Stimulated activated CD8-positive, alpha-beta memory T cell treated with anti-CD3 and anti-CD28 coated beads, Interleukin-15, amount 100 ng/mL, for 1 hour (primary cell): ENCODE data around the gene TSPEAR.
"Not testable (repeated sequence)": the region's sequence is repeated elsewhere in the genome, so short reads cannot be mapped to it uniquely, and the experiment has no call there.

ENCODE experiments used
- DNase-seq: peaks from one replicate; pipeline ENCODE4 v3.0.0-alpha.2; 2020; ENCODE audit warnings: low read depth

The TSPEAR gene

DNA sequence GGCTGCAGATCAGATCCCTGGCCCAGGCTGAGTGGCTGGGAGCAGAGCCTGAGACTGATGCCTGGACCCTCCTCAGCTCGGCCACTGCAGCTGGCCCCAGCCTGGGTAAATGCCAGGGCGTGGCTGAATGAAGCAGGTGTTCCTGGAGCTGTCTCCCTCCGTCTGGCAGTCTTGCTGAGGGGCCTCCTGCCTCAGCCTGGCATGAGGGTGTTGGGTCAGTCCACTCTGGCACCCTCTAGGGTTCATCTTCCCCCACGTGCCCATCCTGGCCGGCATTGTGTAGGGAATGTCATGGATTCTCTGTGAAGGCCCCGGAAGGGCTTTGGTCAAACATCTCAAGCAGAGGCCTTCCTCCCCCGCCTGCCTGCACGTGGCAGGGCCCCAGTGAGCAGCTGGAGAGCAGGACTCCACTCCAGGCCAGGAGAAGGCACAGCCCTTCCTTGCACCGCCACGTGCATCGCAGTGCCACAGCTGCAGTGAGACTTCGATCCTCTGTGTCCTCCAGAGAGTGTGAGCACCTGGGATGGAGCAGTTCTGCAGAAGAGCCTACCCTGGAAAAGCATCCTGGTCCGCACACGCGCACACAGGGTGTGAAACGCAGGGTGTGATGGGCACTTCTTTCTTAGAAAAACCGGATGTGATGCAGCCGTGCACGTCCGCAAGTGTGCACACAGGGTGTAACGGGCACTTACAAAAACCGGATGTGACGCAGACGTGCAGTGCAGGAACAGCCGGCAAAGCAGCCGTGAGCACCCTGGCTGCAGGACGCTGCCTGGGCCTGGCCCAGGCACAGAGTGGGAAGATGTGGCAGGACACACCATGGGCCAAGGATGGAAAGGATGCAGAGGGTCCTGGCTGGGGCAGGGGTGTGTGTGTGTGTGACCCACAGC, 142.5 kb downstream of the TSPEAR start:
- DNase-seq: no peak

DNA sequence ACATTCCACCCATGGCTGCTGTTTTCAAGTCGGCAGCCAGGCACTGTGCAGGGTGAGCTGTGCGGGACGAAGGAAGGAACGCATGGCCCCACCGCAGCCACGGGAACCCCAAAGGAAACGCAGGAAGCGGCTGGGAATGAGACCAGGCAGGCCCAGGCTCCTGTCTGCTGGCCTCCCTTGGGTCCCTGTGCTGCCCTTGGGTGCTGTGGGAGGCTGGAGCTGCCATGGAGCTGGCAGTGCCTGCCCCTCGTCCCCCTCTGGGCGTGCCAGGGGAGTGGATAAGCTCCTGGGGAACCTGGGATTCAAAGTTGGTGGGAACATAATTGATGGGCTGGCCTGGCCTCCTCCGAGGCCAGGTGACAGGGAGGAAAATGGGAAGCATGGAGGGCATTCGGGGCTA, 143.1 kb downstream of the TSPEAR start:
- no peak for DNase-seq

DNA sequence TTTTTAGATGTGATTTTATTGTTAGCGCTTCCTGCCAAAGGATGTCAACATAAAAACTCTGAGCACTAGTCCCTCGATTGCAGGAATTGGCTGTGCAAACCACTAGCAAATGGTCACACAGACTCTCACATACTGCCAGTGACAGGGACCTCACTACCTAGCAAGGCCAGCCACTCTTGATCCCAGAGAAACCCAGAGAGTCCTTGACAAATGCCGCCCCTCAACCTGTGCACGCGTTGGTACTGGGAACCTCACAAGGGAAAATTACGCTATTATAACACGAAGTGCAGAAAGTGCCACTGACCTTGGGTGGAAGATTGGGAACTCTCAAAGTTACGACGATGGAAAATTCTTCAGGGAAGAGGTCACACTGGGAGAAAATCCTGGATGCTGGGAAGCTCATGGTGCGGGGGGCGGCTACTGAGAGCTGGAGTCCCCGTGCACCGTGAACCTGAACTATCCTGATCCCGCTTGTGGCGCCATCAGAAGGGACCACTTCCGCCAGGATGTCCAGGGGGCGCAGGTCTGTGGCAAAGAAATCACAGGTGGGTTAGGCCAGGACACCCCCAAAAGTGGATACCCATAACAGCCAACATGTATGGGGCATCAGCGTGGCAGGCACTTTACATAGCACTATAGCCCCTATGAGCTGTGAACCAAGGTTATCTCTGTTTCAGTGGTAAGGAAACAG, 143.7 kb downstream of the TSPEAR start:
- no peak for DNase-seq

DNA sequence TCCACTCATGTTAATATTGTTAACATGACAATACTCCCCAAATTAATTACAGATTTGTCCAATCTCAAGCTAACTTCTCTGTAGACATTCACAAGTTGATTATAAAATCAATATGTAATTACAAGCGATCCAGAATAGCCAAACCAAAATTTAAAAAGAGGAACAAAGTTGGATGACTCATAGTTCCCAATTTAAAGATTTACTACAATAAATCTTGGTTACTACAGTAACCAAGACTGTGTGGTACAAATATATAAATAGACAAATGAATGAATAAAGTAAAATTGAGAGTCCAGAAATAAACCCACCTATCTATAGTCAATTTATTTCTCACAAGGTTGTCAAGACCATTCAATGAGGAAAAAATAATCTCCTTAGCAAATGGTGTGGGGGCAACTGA, 145.0 kb downstream of the TSPEAR start:
- DNase-seq: no peak

GRCh38 chr21:44564886-44565598, 146.3 kb downstream of the TSPEAR start:
- DNase-seq: no peak

DNA sequence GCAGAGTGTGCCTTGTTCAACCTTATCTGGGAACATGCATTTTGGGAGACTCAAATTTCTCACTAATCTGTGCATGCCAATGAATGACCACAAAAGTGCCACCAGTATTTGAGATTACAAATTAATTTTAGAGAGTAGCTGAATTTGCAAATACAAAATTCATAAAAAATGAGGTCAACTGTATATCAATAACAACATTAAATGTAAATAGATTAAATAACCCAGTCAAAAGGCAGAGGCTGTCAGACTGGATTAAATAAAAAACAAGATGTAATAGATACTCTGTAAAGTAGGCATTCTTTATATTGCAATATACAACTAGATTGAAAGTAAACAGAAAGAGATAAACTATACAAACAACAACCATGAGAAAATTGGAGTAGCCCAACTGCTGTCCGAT, 147.3 kb downstream of the TSPEAR start:
- DNase-seq: no peak

DNA sequence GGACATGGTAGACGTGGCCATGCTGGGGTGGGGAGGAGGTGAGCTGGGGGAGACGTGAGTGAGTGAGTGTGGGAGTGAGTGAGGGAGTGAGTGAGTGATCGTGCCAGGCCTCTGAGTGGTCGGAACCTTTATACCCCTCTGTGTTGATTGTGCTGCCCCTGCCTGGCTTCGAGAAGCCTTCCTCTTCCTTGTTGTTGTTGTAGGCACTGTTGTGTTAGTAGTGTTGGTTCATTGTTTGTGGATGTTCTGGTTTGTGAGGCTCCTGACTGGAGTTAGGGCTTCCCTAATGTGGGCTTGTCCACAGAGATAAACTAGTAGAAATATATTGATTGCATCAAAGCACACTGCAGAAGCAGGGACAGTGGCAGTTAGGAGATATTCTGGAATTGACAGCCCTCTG, 152.7 kb downstream of the TSPEAR start, which contains the start of gene KRTAP10-3:
KRTAP10-3 (minus strand) TSS at position 101 of the 400 bp plus-strand sequence; CDS start at position 21, 80 bp downstream.
- DNase-seq: no peak

DNA sequence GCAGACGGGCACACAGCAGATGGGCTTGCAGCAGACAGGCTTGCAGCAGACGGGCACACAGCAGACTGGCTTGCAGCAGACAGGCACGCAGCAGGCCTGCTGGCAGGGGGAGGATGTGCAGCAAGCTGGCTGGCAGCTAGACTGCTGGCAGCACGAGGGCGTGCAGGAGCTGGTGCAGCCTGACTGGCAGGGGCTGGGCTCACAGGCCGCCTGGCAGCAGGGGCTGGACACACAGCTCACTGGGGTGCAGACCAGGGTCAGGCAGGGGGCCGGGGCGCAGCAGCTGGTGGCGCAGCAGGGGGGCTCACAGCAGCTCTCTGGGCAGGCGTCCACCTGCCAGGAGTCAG, 153.1 kb downstream of the TSPEAR start:
- not testable (repeated sequence) for DNase-seq

- no peak for DNase-seq
Observed at GRCh38 chr21:44557491-44558328, 153.7 kb downstream of the TSPEAR start.

- no peak for DNase-seq
Observed at GRCh38 chr21:44556879-44557278, 154.5 kb downstream of the TSPEAR start.

DNA sequence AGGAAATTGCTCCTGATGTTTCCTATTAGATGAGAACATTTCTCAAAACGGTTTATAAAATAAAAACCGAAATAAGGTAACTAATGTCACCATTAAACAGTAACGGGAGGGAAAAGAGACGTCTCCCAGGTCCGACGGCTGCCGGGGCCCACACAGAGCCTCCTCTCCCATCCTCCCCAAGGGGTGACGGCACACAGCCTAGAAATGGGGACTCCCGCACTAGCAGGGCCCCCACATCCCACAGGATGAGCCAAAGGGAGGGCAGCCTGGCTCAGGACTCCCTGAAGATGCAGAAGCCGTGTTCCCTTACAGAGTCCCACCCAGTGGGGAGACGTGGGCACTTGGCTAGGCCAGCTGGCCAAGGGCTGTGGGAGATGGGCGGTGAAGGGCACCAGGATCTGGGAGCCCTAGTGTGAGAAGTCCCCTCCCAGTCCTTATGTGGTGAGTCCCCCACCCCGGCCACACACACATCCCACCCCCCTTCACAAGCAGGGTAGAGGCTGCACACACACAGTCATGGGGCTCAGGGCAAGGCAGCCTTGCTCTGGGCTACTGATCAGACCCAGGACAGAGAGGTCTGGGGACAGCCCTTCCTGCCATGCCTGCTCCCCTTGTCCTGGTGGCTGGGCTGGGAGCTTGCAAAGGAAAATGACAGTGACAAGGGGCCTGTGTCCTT, 156.0 kb downstream of the TSPEAR start:
- DNase-seq: no peak

DNA sequence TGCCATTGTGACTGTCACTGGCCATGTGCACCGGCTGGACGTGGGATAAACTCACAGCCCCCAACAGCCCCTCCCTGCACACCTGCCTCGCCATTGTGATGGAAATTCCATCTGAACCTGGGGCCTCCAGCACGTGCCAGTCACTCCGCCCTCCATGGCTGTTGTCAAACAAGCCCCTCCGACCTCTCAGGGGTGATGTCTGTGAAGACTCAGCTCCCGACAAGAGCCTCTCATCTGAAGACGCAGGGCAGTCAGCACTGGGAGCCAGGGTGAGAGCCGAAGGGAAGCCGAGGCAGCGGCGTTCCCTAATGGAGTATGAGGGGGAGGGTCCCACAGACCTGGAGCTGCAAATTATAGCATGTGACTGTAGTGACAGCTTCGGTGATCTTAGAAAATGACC, 158.7 kb downstream of the TSPEAR start:
- DNase-seq: no peak

DNA sequence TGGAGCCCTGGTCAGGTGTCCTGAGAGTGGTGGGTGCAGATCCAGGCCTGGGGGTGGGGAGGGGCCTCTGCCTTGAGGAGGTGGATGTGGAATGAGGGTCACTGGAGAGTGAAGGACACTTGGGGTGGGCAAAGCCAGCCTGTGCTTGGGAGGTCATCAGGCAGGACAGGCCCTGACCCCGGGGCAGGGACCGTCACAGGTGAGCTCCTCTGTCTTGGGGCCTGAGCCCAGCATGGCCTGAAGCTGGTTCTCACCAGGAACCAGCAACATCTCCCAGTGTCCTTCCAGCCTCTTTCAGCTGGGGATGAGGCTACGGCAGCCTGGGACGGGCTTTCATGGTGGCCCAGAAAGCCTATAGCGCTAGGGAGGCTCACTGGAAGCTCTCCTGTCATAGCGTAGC, 159.2 kb downstream of the TSPEAR start:
- DNase-seq: no peak

DNA sequence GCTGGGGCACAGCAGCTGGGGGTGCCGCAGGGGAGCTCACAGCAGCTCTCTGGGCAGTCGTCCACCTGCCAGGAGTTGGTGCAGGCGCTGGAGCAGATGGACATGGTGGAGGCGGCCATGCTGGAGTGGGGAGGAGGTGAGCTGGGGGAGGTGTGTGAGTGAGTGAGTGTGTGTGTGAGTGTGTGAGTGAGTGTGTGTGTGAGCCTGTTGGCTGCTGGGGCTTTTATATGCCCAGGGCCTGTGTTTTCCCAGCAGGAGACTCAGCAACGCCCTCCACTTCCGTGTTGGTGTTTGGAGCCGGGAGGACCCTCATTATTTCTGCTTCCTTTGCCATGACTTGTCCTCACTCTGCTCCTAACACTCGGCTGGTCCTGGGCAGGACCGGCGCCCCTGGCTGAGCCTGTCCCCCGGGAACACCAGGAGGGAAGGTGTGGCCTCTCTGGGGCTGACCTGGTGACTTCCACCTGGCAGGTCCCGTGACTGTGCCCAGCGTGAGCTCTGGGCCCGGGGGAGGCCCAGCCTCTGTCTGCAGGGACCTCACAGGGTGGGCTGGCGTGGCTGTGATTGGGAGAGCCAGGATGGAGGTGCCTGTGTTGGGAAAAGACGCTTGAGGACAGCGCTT, 159.9 kb downstream of the TSPEAR start, which contains the start of gene KRTAP10-2:
KRTAP10-2 (minus strand) TSS at position 166 of the 622 bp plus-strand sequence; CDS start at position 119, 47 bp downstream.
- no peak for DNase-seq

- no peak for DNase-seq
Observed at GRCh38 chr21:44550807-44551206, 160.6 kb downstream of the TSPEAR start.

- not testable (repeated sequence) for DNase-seq
Observed at GRCh38 chr21:44550285-44550684, 161.1 kb downstream of the TSPEAR start.

- DNase-seq: no peak
Observed at GRCh38 chr21:44549525-44550211, 161.7 kb downstream of the TSPEAR start.

DNA sequence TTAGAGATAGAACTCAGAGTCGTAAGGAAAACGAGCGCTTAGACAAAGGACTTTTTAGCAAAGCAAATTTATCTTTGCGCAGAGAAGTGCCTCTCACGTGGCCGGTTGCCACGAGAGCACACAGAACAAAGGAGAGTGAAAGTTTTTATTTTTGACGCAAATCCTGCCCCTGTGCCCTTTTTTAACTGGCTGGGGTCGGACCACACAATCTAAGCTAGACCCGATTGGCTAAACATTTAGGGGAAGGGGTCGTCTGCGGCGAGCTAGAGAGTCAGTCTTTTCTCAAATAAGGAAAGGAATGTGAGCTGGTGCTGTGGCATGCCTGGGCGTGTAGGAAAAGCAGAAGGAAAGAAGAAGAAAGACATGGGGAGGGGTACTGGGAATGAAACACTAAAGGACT, 162.4 kb downstream of the TSPEAR start:
- no peak for DNase-seq

DNA sequence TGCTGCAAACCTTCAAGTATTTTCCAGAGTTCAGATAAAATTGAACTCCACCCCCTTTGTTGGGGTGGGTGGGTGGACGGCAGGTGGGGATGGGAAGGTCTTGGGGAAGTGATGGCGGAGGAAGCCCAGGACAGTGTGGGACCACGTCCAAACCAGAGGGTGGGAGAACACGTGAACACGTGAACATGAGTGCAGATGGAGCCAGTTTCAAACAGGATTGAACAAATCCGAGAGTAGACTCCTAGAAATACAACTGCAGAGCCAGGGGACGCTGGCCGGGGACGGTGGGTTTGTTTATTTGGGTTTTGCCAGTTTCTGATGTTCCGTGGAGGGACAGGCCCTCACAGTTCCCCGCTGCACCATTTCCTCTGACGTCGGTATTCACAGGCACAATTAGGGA, 163.0 kb downstream of the TSPEAR start:
- DNase-seq: no peak
